Mucosa of descending colon (tissue), 3 donors: ENCODE results near the gene EFHC1. TPM values are rescaled to one million over a fixed set of nuclear protein-coding genes. Genes with fewer than 3 reads are reported as not detected.
"Not testable (repeated sequence)": the region's sequence is repeated elsewhere in the genome, so short reads cannot be mapped to it uniquely, and the experiment has no call there.

Experiments used
- ATAC-seq: fragments of 200-7000 bp; cut with Tn5 transposase; one replicate; pipeline ENCODE4 v1.9.1; 2020; ENCODE audit warnings: mild to moderate bottlenecking, moderate library complexity
- DNase-seq, 3 donors: peaks; one replicate each; pipeline ENCODE4 v3.0.0-alpha.2; 2020
- H3K36me3 ChIP-seq: fragments of 200-600 bp; one replicate; pipeline ENCODE4 v1.8.0; 2021; ENCODE audit warnings: low read depth, mild to moderate bottlenecking
- H3K4me1 ChIP-seq: fragments of 200-600 bp; one replicate; pipeline ENCODE4 v1.8.0; 2021; ENCODE audit warnings: low read depth, mild to moderate bottlenecking
- H3K4me3 ChIP-seq: fragments of 200-600 bp; one replicate; pipeline ENCODE4 v1.8.0; 2021; ENCODE audit warnings: mild to moderate bottlenecking
- H3K9me3 ChIP-seq: fragments of 200-600 bp; one replicate; pipeline ENCODE4 v1.8.0; 2021; ENCODE audit warnings: mild to moderate bottlenecking
- intact Hi-C, 2 donors: fragments of 100-400 bp; cut with DNase I in 1 of 2; cut with micrococcal nuclease in 1 of 2; formaldehyde crosslinking; loops; one replicate each; pipeline versions ENCODE4 v1.11.0 to v1.11.1; 2022; cut with DNase I, micrococcal nuclease
- total RNA-seq, 3 donors: library from RNA; stranded (reverse); fragmentation: NEBNext Ultra II Directional in 2 of 3; extraction: Animal tissue kit (Norgen Biotek cat#: 25700) in 2 of 3; gene quantifications; one replicate each; pipeline versions ENCODE4 v1.2.1 to v1.2.4, GENCODE V29; 2021 to 2023
- TF ChIP-seq, protein P1 (sequence below): fragments of 200-600 bp; IDR thresholded peaks from one replicate; pipeline ENCODE4 v1.8.0; 2022; ENCODE audit warnings: antibody characterized with exemption, mild to moderate bottlenecking
- donor health status: DM: no; HTN: no; CAD: no; lungs with moderate emphysema.
- donor health status: DM: no; HTN: no; CAD: no.
- donor health status: DM: no; HTN: yes; CAD: no.

EFHC1 gene
- total RNA-seq, 3 donors from 2014 or later = 10.8 to 22.2 (median 20.5) TPM

DNA sequence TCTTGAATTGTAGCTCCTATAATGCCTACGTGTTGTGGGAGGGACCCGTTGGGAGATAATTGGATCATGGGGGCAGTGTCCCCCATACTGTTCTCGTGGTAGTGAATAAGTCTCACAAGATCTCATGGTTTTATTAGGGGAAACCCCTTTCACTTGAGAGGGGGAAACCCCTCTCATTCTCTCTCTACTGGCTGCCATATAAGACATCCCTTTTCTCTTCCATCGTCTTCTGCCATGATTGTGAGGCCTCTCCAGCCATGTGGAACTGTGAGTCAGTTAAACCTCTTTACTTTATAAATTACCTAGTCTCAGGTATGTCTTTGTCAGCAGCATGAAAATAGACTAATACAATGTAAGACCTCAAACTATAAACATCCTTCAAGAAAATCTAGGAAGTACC, 35.1 kb upstream of the EFHC1 start:
- DNase-seq = no peak
- Histone ChIP-seq H3K4me1 (peaks cover 33% of the 10 kb centered on the region), H3K9me3 (no peaks in the 10 kb centered on the region), H3K36me3 (no peaks in the 10 kb centered on the region), H3K4me3 (no peak overlapping the region)
- TF ChIP-seq, protein P1, sequence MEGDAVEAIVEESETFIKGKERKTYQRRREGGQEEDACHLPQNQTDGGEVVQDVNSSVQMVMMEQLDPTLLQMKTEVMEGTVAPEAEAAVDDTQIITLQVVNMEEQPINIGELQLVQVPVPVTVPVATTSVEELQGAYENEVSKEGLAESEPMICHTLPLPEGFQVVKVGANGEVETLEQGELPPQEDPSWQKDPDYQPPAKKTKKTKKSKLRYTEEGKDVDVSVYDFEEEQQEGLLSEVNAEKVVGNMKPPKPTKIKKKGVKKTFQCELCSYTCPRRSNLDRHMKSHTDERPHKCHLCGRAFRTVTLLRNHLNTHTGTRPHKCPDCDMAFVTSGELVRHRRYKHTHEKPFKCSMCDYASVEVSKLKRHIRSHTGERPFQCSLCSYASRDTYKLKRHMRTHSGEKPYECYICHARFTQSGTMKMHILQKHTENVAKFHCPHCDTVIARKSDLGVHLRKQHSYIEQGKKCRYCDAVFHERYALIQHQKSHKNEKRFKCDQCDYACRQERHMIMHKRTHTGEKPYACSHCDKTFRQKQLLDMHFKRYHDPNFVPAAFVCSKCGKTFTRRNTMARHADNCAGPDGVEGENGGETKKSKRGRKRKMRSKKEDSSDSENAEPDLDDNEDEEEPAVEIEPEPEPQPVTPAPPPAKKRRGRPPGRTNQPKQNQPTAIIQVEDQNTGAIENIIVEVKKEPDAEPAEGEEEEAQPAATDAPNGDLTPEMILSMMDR = no peak
- no peak for ATAC-seq
- intact Hi-C loops = no loop called here

DNA sequence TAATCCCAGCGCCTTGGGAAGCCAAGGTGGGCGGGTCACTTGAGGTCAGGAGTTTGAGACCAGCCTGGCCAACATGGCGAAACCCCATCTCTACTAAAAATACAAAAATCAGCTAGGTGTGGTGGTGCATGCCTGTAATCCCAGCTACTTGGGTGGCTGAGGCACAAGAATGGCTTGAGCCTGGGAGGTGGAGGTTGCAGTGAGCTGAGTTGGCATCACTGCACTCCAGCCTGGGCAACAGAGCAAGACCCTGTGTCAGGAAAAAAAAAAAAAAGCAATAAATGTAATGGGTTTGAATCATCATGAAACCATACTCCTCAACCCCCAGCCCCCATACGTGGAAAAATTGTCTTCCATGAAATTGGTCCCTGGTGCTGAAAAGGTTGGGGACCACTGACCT, 32.0 kb upstream of the EFHC1 start:
- H3K36me3 ChIP-seq, intact Hi-C loops, H3K9me3 ChIP-seq, ATAC-seq, DNase-seq, H3K4me3 ChIP-seq: not testable (repeated sequence)
- H3K4me1 ChIP-seq = peaks cover 41% of the 10 kb centered on the region

DNA sequence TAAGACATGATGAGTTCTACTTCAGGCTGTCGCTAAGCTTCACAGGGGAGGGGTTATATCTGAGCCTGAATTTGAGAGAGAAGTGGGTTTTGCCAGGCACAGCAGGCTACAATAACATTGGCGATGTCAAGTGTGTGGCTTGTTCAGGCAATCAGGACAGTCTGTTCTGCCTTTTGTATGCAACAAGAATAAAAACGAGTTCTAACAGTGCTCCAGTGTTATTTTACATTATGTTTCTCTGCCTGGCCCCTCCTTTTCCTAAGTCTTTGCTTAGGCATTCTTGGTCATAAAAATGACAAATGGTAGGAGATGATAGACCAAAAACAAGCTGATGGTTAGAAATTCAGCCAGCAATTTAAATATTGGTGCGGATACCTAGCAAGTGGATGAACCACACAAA, 31.4 kb upstream of the EFHC1 start:
- no peak overlapping the region for H3K4me3 ChIP-seq
- TF ChIP-seq, protein P1 = no peak
- DNase-seq (no peak), ATAC-seq (no peak)
- H3K36me3 ChIP-seq = no peaks in the 10 kb centered on the region
- H3K9me3 ChIP-seq = no peaks in the 10 kb centered on the region
- peaks cover 39% of the 10 kb centered on the region for H3K4me1 ChIP-seq
- intact Hi-C loops = no loop called here

DNA sequence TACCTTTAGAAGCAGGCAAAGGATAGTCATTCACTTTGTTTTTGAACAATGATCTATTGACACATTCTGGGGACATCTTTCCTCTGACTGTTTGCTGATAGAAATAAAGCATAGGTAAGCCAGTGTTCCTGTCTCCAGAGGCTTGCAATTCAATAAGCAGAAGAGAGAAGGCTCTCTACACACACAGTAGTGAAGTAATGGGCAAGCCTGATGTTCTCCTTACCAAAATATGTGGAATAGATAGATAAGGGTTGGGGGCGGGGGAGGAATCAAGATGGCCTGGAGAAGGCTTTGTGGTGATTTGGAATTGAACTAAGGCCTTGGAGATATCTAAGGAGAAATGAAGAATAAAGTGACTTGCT, 30.9 kb upstream of the EFHC1 start:
- ATAC-seq = peak; percentile 22
- intact Hi-C loops = no loop called here

DNA sequence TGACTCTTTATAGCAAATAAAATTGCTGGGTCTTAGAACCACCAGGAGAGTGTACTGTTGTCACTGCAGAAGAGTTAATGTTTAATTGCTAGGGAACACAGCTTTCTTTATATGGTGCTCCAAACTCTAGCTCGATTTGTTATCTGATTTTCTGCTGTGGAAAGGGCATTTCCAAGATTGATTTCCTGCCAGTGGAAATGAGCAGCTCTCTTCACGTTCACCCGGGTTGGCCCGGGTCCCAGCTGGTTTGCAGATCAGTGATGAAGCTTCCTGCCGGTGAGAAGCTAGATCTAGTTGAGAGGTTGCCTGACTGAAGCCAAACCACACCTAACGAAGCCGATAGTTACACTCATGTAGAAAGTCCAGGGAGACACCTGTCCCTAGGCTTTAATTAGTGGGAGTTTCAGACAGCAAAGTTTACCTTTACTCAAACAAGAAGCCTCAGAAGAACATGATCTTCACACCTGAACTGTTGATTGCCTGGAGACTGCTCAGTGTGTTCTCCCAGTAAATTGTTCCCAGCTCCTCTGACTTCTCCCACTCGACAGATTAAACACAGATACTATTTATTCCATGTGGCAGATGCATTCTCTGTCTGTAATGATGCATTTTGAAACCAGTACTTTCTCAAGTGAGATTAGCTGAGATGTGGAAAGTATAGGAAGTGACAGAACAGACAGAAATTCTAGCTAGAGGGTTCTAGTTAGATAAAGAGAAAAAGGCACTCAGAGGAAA, 30.3 kb upstream of the EFHC1 start:
- Histone ChIP-seq H3K4me3 (no peak overlapping the region), H3K36me3 (no peaks in the 10 kb centered on the region), H3K4me1 (peaks cover 44% of the 10 kb centered on the region), H3K9me3 (no peaks in the 10 kb centered on the region)
- intact Hi-C loops = no loop called here
- TF ChIP-seq, protein P1 = no peak
- ATAC-seq (peak; percentile 93), DNase-seq (peak; percentile 86 to 89 (median 86))

More for the DNA sequence above, 30.9 kb upstream of the EFHC1 start:
- Histone ChIP-seq H3K4me3 (no peak overlapping the region), H3K36me3 (no peaks in the 10 kb centered on the region), H3K4me1 (peaks cover 41% of the 10 kb centered on the region), H3K9me3 (no peaks in the 10 kb centered on the region)
- TF ChIP-seq, protein P1 = no peak
- peak in 1 of 3 donors; percentile 33 for DNase-seq

DNA sequence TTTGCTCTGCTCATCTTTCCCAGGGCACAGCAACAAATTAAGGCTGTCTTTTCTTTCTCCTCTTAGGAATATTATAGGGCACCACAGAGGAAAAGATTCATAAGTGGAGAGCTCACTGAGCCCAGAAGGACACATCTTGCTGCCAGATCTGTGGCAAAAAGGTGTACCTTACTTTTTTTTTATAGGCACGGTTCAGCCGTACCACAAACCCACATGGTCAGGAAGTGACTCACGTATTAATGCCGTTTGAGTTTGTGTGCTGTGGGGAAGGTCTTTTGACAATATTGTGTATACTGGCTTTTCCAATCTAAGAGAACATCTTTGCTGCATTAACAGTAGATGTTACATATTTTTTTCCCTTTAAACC, 29.8 kb upstream of the EFHC1 start:
- Histone ChIP-seq H3K4me1 (peaks cover 44% of the 10 kb centered on the region), H3K4me3 (no peak overlapping the region), H3K9me3 (no peaks in the 10 kb centered on the region), H3K36me3 (no peaks in the 10 kb centered on the region)
- TF ChIP-seq, protein P1 = no peak
- intact Hi-C loops = no loop called here
- peak in 1 of 3 donors; percentile 43 for DNase-seq
- ATAC-seq = peak; percentile 71
